ENCODE measurements around the gene CREB3L2.
"Not testable (repeated sequence)": the region's sequence is repeated elsewhere in the genome, so short reads cannot be mapped to it uniquely, and the experiment has no call there.

CREB3L2 gene

DNA sequence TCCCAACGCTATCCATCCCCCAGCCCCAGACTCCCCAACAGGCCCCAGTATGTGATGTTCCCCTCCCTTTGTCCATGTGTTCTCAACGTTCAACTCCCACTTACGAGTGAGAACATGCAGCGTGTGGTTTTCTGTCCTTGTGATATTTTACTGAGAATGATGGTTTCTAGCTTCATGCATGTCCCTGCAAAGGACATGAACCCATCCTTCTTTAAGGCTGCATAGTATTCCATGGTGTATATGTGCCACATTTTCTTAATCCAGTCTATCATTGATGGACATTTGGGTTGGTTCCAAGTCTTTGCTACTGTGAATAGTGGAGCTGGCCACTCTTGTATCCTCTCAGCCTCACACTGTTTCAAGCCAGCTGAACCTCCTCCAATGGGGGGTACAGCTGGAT lies 33.5 kb downstream of the CREB3L2 start:
- DNase-seq (ENCODE audit: low read depth): not testable (repeated sequence)

DNA sequence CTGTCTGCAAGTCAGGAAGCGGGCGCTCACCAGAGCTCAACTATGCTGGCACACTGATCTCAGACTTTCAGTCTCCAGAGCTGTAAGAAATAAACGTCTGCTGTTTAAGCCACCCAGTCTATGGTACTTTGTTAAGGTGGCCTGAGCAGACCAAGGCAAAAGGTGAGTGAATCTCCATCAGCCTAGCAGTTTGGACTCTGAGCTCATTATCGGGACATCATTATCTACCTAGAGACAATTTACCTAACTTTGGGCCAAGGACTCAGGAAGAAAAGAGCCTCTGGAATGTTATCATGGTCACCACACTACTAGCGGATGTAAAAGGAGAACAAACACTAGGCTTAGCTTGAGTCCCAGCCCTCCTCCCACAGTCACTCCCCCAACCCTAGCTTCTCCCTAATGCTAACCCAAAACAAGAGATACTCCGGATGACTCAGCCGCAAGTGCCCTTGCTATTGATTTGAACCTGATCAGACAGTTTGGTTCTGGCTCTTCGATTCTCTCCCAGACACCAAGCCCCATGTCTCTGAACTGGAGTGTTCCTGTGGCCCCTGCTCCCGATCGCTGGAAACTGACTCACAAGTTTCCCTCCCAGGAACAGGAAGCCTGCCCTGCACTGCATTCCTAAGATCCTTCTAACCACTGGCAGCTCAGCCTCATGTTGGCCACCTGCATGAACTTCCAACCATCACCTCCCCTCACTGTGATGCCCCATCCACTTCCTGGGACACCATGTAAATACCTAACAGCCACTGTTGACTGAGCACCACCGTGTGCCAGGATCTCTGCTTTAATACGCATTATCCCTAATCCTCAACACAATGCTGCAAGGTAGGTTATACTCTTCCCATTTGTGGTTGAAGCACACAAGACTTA lies 34.5 kb downstream of the CREB3L2 start:
- no peak for DNase-seq (ENCODE audit: low read depth)

DNA sequence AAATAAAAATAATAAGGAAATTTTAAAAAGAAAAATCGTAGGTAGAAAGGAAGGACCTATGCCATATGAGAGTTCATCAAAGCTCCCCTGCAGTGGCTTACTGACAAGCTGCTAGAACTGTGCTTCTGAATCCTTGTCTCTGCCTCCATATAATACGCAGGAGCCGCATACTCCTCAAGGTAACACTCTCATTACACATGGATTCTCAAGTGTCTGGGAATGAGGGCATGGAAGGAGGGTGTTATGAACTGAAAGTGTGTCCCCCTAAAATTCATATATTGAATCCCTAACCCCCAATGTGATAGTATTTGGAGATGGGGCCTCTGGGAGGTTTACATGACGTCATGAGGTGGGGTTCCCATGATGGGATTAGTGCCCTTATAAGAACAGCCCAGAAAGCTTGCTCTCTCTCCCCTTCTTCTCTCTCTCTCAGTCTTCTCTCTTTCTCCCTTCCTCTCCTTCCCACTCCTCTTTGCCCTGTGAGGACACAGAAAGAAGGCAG lies 35.2 kb downstream of the CREB3L2 start:
- no peak for DNase-seq (ENCODE audit: low read depth)

DNA sequence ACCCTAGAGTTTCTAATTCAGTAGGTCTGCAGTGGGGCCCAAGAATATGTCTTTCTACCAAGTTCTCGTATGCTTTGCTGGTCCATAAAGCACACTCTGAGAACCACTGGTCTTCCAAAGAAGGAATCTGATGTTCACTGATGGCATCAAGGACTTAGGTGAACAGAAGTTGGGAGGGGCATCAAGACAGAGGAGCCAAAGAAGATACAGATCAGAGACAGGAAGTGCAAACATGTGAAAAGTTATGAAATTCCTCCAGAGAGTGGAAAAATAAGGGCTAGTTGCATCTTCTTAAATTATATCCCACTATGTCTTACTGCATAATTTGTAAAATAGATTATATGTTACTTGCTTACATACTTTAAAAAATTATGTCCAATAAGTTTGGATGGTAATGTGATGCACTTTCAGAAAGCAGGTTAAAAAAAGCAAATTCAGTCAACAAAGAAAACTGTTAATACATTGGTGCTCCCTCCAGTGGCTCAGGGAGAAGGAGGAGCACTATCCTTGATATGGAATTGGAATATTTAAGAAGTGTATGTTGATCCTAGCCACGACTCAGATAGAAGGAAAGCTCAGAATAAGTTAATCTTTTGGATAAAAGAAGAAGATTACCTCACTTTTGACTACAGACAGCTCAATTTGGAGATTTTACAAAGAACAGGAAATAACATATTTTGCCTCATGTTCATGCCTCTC lies 35.8 kb downstream of the CREB3L2 start:
- DNase-seq (ENCODE audit: low read depth): no peak

DNA sequence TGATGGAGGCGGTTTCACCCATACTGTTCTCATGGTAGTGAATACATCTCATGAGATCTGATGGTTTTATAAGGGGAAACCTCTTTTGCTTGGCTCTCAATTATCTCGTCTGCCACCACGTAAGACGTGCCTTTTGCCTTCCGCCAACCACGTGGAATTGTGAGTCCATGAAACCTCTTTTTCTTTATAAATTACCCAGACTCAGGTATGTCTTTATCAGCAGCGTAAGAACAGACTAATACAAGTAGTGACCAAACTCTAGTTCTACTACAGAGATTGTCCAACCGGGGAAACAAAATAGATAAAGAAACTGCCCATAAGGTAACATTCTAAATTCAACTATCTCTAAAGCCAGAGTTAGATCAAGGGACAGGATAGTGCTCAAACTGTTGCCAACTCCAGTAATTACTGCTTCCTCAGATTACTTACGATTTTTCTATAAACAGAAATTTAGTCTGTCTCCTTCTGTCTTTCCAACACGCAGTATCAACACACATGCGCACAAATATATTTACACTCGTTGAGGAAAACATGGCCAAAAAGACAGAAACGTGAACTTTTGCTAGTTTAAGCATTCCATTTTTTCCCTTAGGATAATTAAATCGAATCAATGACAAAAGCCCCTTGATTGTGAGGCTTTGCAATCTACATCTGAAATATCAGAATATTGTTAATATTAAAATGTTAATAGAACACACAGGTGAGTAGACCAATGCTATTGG lies 36.9 kb downstream of the CREB3L2 start:
- no peak for DNase-seq (ENCODE audit: low read depth)

DNA sequence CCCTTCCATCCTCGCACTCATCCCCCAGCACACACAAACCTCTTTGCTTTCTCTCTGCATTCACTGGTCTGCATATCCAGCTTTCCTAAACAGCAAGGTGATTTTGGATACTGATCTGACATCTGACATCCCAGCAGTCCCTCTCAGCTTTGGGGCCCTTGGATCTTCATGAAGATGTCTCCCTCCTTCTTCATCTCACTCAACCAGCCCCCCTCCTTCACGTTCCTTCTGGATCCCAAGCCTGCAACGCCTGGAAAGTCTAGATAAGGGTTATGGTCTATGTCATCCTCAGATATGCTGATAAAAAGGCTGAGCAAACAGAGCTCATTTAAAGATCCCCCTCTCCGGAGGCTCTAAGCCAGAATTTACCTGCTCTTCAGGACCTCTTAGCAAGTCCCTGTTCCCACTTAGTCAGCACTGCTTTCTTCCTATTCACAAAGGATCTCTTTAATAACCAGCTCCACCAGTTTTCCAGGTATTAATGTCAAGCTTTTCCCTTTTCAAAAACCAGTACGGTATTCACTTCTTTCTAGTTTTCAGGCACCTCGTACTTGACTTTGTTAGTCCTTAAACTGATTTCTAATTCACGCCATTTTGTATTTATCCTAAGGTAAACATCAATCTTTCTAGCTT lies 38.9 kb downstream of the CREB3L2 start:
- DNase-seq (ENCODE audit: low read depth): no peak

DNA sequence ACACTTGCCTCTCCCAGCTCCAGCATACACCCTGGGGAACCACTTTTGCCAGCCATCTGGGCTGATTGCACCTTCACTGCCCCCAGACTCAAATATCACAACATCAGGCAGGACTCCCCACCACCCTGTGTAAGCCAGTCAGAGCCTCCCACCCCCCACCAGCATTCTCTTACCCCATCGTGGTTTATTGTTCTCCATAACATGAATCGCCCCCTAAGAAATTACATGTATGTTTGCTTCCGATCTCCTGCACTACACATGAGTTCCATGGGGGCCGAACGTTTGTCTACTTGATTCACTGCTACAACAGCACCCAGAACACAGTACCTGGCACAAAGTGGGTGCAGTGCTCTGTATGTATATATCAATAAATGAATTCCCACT lies 39.4 kb downstream of the CREB3L2 start:
- no peak for DNase-seq (ENCODE audit: low read depth)

DNA sequence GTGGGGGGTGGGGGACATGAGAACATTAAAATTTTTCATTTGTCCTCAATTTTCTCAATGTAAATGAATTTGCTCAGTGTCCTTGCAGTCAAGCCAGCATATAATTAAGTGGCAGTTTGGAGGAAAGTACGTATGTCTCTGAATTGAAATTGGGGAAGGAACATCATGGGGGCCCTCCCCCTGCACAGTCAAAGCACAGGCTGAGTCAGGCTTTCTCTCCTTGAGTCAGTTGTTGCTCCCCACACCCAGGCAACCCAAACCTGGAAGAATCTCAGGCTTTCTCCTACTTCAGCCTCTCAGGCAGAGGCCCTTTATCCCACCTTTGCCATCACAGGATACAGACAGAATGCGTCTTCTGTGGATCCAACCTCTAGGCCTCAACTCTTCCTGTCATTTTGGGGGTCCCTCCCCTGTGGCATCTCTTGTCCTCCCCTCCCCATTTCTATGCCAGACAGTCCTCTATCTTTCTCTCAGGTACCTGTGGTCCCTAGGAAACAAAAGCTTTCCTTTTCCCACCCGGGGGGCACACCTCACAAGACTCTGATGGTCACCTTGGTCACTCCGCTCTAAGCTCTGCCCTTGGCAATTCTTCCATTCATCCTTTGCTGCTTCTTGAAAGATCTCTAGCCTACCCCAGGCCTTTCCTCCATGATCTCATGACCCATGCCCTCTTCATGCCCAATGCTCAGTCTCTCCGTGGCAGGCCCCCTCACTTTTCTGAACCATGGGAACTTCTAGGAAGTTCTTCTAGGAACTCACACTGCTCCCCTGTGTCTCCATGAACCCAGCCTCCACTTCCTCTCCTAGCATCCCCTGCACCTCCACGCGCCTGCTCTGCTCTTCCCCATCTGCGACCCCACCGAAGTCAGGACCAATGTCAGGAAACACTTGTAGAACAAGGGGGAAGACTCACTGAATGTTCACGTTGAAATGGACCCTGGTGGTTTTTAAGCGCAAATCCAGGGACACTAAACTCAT lies 40.4 kb downstream of the CREB3L2 start:
- no peak for DNase-seq (ENCODE audit: low read depth)

DNA sequence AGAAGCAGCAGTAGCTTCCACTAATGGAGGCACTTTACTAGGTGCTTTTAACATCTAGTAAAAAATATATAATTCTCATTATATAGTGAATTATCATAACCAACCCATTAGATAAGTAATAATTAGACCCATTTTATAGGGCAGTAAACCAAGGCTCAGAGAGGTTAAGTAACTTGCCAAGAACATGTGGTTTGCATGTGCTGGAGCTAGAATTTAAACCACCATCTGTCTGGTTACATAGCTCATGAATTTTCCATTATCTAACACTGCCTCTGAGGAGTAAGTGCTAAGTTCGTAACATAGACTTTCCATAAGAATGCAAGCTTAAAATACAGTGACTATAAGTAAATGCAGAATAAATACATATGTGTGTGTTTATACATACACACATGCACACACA lies 41.9 kb downstream of the CREB3L2 start:
- no peak for DNase-seq (ENCODE audit: low read depth)

DNA sequence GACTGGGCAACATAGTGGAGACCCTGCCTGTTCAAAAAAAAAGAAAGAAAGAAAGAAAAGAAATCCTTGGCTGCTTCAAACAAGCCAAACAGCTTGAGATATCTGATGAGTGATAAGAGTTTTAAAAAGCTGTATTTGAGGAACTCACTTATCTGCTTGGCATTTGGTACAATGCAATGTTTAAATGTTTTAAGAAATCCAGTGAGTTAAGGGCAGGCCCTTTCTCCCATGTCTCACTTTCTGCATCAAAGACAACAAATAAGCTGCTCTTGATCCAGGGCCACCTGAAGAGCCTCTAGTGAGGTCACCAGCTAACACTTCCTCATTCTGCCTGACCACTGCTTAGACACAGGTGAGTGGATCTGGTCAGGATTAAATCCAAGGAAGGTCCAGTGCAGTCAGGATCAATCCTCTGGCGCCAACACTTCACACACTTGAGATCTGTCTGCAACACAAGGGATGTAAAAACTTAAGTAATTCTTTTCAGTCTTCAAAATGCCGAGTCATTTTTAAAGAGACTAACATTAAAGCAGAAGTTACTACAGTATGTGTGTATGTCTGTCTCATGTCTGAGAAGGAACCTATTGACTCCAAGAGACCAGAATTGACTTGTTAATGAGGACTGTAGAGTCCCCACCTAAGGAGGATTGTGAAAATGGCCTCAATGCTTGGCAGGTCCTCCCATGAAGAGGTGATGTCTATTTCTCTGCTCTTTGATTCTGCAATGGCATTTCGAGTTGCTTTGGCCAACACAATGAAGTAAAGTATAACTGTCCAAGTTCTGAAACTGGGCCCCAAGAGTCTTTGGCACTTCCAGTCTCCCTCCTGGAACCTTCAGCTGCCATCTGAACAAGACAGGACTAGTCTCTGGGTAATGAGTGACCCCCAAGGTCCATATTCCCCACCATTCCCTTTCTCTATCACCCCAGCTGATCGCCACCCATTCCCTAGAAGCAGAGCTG lies 43.1 kb downstream of the CREB3L2 start:
- DNase-seq (ENCODE audit: low read depth): no peak

DNA sequence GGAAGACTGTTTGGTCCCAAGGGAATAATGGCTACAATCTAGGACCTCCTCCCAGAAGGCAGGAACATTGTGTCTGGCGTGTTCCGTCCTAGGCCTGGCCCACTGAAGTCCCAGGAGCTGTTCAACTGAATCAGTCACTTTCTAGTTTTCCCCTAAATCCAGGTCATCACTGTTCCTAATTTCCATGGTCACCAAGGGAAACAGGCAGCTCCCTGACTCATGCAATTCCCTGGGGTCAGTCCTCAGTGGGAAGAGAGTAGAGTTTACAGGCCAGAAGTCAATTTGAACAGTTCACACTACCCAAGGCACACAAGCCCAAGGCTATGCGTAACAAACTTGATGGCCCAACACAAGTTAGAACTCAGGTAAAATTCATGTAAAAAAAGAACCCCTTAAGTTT lies 44.0 kb downstream of the CREB3L2 start:
- no peak for DNase-seq (ENCODE audit: low read depth)

DNA sequence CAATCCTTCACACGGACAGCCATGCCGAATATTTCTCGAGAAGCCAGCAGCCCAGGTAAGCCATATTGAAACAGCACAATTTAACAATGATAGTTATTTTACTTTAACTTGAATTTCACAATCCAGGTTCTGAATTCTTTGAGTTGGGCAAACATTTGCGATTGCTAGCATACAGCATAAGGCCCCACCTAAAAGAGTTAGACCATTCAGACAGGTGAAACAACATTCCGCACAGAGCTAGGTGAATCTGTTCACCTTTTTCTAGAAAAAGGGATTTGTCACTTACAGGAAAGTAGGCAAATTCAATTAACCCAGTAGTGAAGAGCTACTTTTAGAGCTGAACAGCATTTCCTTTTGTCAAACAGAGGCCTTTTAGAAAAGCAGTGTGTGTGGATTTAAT lies 45.3 kb downstream of the CREB3L2 start:
- DNase-seq (ENCODE audit: low read depth): no peak

DNA sequence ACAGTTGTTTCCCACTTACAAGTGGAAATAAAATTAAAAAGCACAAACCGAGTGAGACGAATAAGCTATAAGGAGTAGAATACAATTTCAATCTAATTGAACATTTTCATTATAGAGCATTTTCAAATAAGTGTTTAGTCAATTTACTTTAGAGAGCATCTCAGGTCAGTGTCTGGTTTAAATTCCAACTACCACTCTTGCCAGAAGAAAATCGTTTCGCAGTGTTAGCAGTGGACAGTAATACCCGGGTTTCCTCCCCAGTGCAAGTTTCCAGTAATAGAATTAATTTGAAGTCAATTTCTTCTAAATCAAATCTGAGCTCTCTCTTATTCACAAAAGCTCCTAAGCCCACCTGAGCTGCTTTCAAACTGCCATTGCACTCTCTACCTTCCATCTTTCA lies 45.7 kb downstream of the CREB3L2 start:
- no peak for DNase-seq (ENCODE audit: low read depth)

DNA sequence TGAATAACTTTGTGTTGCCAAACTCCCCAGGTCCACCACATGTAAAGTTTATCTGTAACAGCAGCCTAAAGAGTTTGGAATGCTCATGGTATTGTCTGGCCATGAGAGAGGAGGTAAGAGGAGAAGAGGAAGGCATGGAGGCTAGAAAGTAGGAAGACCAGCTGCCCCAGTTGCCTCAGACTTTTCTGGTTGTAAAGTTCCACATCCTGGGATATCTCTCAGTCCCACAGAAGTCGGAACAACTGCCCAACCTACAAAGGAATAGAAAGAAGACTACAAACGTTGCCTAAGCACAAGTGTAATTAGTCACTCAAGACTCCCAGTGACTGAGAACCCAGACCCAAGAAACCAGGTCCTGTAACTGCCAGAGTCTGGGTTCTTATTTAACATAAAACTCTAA lies 47.3 kb downstream of the CREB3L2 start:
- no peak for DNase-seq (ENCODE audit: low read depth)

DNA sequence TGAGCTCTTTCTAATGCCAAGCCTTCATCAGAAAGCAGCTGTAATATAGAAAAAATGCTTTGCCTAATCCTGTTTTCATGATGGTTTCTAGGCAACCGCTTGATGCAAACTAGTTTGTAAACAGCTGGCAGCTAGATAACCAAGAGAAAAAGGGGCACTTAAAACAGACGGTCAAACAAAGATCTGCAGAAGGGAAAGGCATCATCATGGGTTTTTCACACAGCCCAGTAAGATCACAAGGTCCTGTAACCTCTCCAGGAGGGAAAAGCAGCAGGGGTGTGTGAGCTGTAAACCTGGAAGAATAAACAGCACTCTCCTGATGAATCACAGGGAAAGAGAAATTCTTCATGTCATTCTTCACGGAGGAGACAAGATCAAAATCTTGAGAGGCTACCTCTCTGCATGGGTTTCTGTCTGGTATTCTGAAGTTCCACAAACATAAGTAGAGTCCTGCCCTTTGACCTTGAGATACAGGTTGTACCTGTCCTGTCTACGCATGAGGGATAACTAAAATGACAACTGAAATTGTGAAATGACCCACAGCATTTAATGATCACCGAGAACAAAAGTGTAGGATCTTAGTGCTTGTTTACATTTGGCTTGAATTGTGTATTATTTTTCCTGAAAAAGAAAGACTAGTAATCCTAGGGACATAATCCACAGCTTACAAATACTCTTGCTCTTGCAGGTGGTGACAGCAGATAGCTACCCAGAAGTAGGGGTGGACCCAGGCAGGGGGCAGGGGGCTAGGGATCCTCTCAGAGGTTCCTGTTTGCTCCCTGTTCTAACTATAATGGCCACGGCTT lies 48.0 kb downstream of the CREB3L2 start:
- DNase-seq (ENCODE audit: low read depth): no peak

DNA sequence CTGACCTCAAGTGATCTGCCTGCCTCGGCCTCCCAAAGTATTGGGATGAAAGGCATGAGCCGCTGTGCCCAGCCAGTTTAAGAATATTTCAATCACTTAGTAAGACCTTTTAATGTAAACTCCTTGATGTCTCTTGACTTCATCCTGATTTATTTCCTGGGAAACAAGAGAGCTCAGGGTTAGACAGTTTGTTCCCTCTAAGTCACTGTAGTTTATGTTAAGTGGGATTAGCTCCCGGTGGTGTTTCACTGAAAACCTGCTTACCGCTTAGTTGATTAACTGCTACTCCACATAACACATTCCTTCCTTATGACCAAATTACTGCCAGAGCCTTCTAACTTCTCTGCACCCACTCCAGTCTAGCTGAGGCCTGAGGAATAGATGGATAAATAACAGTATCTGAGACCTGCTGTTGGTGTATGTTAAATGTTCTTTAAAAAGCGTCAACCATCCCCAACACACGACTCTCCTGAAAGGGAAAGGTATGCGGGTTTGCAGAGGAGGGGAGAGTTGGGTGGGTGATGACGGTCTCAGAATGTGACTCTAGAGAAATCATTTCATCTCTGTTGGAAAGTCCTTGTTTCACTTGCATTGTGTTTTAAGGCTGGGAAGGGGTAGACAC lies 48.7 kb downstream of the CREB3L2 start:
- no peak for DNase-seq (ENCODE audit: low read depth)

DNA sequence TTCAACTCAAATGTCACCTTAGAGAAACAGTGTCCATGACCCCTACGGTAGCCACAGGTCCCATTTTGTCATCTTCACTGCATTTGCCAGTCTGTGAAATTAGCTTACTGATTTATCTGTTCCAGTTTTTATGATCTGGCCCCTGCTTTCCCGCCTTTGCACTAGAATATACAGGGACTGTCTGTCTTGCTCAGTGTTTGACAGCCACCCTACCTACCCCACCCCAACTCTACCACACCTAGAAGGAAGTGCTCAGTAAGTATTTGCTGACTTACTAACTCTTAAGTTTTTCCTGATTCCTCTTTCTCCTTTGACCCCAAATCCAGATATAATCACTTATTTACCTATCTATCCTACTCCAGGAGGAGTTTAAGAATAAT lies 49.5 kb downstream of the CREB3L2 start:
- no peak for DNase-seq (ENCODE audit: low read depth)

DNA sequence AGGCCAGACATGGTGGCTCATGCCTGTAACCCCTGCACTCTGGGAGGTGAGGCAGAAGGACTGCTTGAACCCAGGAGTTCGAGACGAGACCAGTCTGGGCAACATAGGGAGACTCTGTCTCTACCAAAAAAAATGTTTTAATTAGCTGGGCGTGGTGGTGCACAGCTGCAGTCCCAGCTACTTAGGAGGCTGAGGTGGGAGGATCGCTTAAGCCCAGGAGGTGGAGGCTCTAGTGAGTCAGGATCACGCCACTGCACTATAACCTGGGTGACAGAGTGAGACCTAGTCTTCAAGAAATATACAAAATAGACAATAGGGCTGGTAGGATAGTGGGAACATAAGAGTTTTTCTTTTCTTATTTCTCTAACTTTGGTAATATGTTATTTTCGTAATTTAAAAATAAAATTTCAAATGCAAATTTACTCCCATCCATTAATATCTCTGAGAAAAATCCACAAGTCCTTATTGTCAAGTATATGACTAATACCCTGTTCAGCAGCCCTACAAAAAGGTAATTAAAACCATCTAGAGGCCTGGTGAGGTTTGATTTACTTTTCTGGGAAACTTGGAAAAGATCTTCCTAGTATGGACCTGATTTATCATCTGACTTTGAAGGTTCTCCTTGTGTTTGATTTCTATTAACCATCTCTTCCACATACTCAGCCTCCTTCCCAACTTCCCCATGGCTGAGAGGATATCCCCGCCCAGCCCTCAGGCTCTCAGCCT lies 50.0 kb downstream of the CREB3L2 start:
- no peak for DNase-seq (ENCODE audit: low read depth)
